ENCODE measurements around the gene DENND1C.

DENND1C gene

GRCh38 chr19:6465663-6466062 lies 15.9 kb downstream of the DENND1C start:
- no peak overlapping the region for H3K9ac ChIP-seq
- no peak overlapping the region for H3K27ac ChIP-seq
- H4K20me1 ChIP-seq: 0 out of 22 replicates have a peak, but pooled peaks cover 0 to 12% (median 0%) of the 10 kb centered on the region in 11 experiments
- H3K9me3 ChIP-seq (replicated peaks in 1 of 11): no peaks in the 10 kb centered on the region
- TF ChIP-seq Cebpa-rat (IDR thresholded peaks at IDR 0.05): no peak
- H3K4me1 ChIP-seq: peaks cover 0 to 11% (median 2%) of the 10 kb centered on the region in 10 experiments; a peak in 9 of 20 replicates
- H3K4me2 ChIP-seq: no peak overlapping the region
- H3K4me3 ChIP-seq: no peak overlapping the region
- H3K27me3 ChIP-seq: no peaks in the 10 kb centered on the region
- peaks cover 0 to 32% (median 4%) of the 10 kb centered on the region in 11 experiments; a peak in 8 of 22 replicates for H3K36me3 ChIP-seq

- H3K36me3 ChIP-seq: peaks cover 0 to 26% (median 4%) of the 10 kb centered on the region in 11 experiments; a peak in 7 of 22 replicates
- no peak overlapping the region for H3K4me2 ChIP-seq
- peaks cover 0 to 13% (median 4%) of the 10 kb centered on the region in 10 experiments; a peak in 9 of 20 replicates for H3K4me1 ChIP-seq
- 0 out of 22 replicates have a peak, but pooled peaks cover 0 to 12% (median 0%) of the 10 kb centered on the region in 11 experiments for H4K20me1 ChIP-seq
- H3K4me3 ChIP-seq: no peak overlapping the region
- no peak for TF ChIP-seq Cebpa-rat (IDR thresholded peaks at IDR 0.05)
- H3K27ac ChIP-seq: no peak overlapping the region
- H3K9me3 ChIP-seq (replicated peaks in 1 of 11): no peaks in the 10 kb centered on the region
- H3K9ac ChIP-seq: no peak overlapping the region
- H3K27me3 ChIP-seq: no peaks in the 10 kb centered on the region
Observed at GRCh38 chr19:6465006-6465405, 16.6 kb downstream of the DENND1C start.

GRCh38 chr19:6464070-6464873 lies 17.3 kb downstream of the DENND1C start, which contains the start of gene CRB3:
Gene CRB3, plus strand, starts transcription at chr19:6464271. Its CDS starts 431 bp downstream, at chr19:6464702.
- no peak within 1 kb of the TSS for H3K9ac ChIP-seq
- 0 out of 22 replicates have a peak, but pooled peaks cover 0 to 12% (median 0%) of the 10 kb centered on the region in 11 experiments for H4K20me1 ChIP-seq
- no peak for TF ChIP-seq Cebpa-rat (IDR thresholded peaks at IDR 0.05)
- H3K9me3 ChIP-seq (replicated peaks in 1 of 11): no peaks in the 10 kb centered on the region
- no peak within 1 kb of the TSS for H3K4me2 ChIP-seq
- no peak within 1 kb of the TSS for H3K4me3 ChIP-seq
- no peaks in the 10 kb centered on the region for H3K27me3 ChIP-seq
- H3K4me1 ChIP-seq: peaks cover 0 to 13% (median 4%) of the 10 kb centered on the region in 10 experiments; a peak in 10 of 20 replicates
- H3K27ac ChIP-seq: no peak within 1 kb of the TSS
- H3K36me3 ChIP-seq: peaks cover 0 to 21% (median 4%) of the 10 kb centered on the region in 11 experiments; a peak in 7 of 22 replicates

- TF ChIP-seq Cebpa-rat (IDR thresholded peaks at IDR 0.05): no peak
Observed at GRCh38 chr19:6460099-6460884, 21.3 kb downstream of the DENND1C start.

GRCh38 chr19:6459262-6460098 lies 22.1 kb downstream of the DENND1C start, which contains the start of gene SLC25A23:
Gene SLC25A23, minus strand, starts transcription at chr19:6459792. Its CDS starts 164 bp downstream, at chr19:6459628.
- H3K9ac ChIP-seq: peak within 1 kb of the TSS; percentile 73 to 86 (median 82)
- peak within 1 kb of the TSS; percentile 73 to 92 (median 82) for H3K4me3 ChIP-seq
- peaks cover 0 to 4% (median 0%) of the 10 kb centered on the region in 11 experiments; a peak in 1 of 22 replicates for H4K20me1 ChIP-seq
- no peak for TF ChIP-seq Cebpa-rat (IDR thresholded peaks at IDR 0.05)
- peak within 1 kb of the TSS; percentile 88 to 99 (median 96) for H3K4me2 ChIP-seq
- H3K27ac ChIP-seq: peak within 1 kb of the TSS; percentile 48 to 79 (median 66); a peak in 21 of 22 replicates
- H3K4me1 ChIP-seq: peaks cover 15 to 27% (median 26%) of the 10 kb centered on the region in 10 experiments
- peaks cover 18 to 33% (median 25%) of the 10 kb centered on the region in 11 experiments for H3K36me3 ChIP-seq
- H3K9me3 ChIP-seq (replicated peaks in 1 of 11): peaks cover 8 to 20% (median 18%) of the 10 kb centered on the region in 11 experiments
- H3K27me3 ChIP-seq: no peaks in the 10 kb centered on the region; a peak in 1 of 22 replicates

More at GRCh38 chr19:6460099-6460884, 21.3 kb downstream of the DENND1C start:
- H4K20me1 ChIP-seq: peaks cover 0 to 4% (median 0%) of the 10 kb centered on the region in 11 experiments; a peak in 1 of 22 replicates
- H3K27me3 ChIP-seq: no peaks in the 10 kb centered on the region; a peak in 1 of 22 replicates
- H3K9ac ChIP-seq: peak overlapping the region; percentile 73 to 86 (median 82)
- H3K4me2 ChIP-seq: peak overlapping the region; percentile 88 to 99 (median 96)
- H3K4me3 ChIP-seq: peak overlapping the region; percentile 73 to 92 (median 82)
- H3K4me1 ChIP-seq: peaks cover 15 to 27% (median 26%) of the 10 kb centered on the region in 10 experiments
- peaks cover under 1 to 12% (median 10%) of the 10 kb centered on the region in 11 experiments; a peak in 16 of 22 replicates for H3K9me3 ChIP-seq (replicated peaks in 1 of 11)
- peak overlapping the region in 9 of 11 experiments; percentile 56 to 79 (median 70); a peak in 18 of 22 replicates for H3K27ac ChIP-seq
- peaks cover 10 to 25% (median 16%) of the 10 kb centered on the region in 11 experiments for H3K36me3 ChIP-seq

- H3K4me2 ChIP-seq: peak overlapping the region; percentile 88 to 99 (median 96)
- peak overlapping the region; percentile 73 to 92 (median 82) for H3K4me3 ChIP-seq
- H3K4me1 ChIP-seq: peaks cover 15 to 27% (median 26%) of the 10 kb centered on the region in 10 experiments
- no peak for TF ChIP-seq Cebpa-rat (IDR thresholded peaks at IDR 0.05)
- peaks cover 0 to 4% (median 0%) of the 10 kb centered on the region in 11 experiments; a peak in 1 of 22 replicates for H4K20me1 ChIP-seq
- no peaks in the 10 kb centered on the region; a peak in 1 of 22 replicates for H3K27me3 ChIP-seq
- peak overlapping the region in 10 of 11 experiments; percentile 56 to 79 (median 66); a peak in 20 of 22 replicates for H3K27ac ChIP-seq
- H3K9me3 ChIP-seq (replicated peaks in 1 of 11): peaks cover 15 to 27% (median 25%) of the 10 kb centered on the region in 11 experiments
- peaks cover 25 to 40% (median 32%) of the 10 kb centered on the region in 11 experiments for H3K36me3 ChIP-seq
- H3K9ac ChIP-seq: peak overlapping the region; percentile 73 to 86 (median 82)
Observed at GRCh38 chr19:6458695-6459261, 22.8 kb downstream of the DENND1C start.

GRCh38 chr19:6457958-6458694 lies 23.5 kb downstream of the DENND1C start:
- peak overlapping the region; percentile 88 to 99 (median 96) for H3K4me2 ChIP-seq
- peak overlapping the region; percentile 73 to 92 (median 82); a peak in 19 of 20 replicates for H3K4me3 ChIP-seq
- H3K9ac ChIP-seq: peak overlapping the region; percentile 73 to 86 (median 82); a peak in 21 of 22 replicates

More at GRCh38 chr19:6457958-6458694, 23.5 kb downstream of the DENND1C start:
- peaks cover 0 to 4% (median 0%) of the 10 kb centered on the region in 11 experiments; a peak in 1 of 22 replicates for H4K20me1 ChIP-seq
- peaks cover 18 to 30% (median 28%) of the 10 kb centered on the region in 11 experiments for H3K9me3 ChIP-seq (replicated peaks in 1 of 11)
- H3K36me3 ChIP-seq: peaks cover 32 to 46% (median 38%) of the 10 kb centered on the region in 11 experiments
- no peak for TF ChIP-seq Cebpa-rat (IDR thresholded peaks at IDR 0.05)
- H3K4me1 ChIP-seq: peaks cover 15 to 27% (median 26%) of the 10 kb centered on the region in 10 experiments
- no peaks in the 10 kb centered on the region; a peak in 1 of 22 replicates for H3K27me3 ChIP-seq
- peak overlapping the region in 10 of 11 experiments; percentile 27 to 79 (median 66); a peak in 19 of 22 replicates for H3K27ac ChIP-seq

All from BLaER1 treated with 17β-estradiol and CSF1 and Interleukin-3, amounts not matched to agents 10 nM and 100 nM (cell line).